ENCODE measurements around the gene ZC3H7B. TPM values are rescaled to one million over a fixed set of nuclear protein-coding genes. Genes with fewer than 3 reads are reported as not detected.

ZC3H7B gene
- polyA plus RNA-seq, 1 donor (not counting 4 experiments of a cell fraction or from before 2014, with no cell fraction given): 24.2 TPM

DNA sequence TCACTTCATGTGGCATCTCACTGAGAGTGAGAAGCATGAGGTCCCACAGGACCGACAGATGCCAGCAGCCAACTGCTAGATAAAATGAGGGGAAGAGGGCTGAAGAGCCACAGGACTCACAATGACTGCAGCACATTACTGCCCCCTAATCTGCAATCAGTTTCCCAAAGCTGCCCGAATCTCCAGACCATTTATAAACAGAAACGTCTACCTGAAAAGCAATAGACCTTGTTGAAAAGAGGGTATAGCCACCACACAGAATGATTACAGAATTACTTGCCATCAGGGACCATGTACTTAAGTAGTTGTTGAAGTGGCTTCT is 68.1 kb downstream of the ZC3H7B start:
- FAIRE-seq (peak; percentile 43), DNase-seq (ENCODE audit: low read depth, low spot score) (no peak)
- Histone ChIP-seq H3K4me3 (ENCODE audit: control insufficient read depth in 2 of 3, extremely low read depth in 1 of 3, insufficient read depth in 2 of 3, low read depth in 1 of 3, low read length in 3 of 3) (no peak overlapping the region), H3K27ac (ENCODE audit: control insufficient read depth, insufficient read depth, low read length) (no peak overlapping the region), H4K20me1 (ENCODE audit: control insufficient read depth, extremely low read depth, insufficient read depth, low read length) (no peaks in the 10 kb centered on the region), H2AFZ (ENCODE audit: control insufficient read depth, low read length) (no peak overlapping the region), H3K9me3 (ENCODE audit: control insufficient read depth, low read depth, low read length) (no peaks in the 10 kb centered on the region), H3K4me1 (ENCODE audit: control insufficient read depth, extremely low read depth, insufficient read depth, low read length) (peaks cover 24% of the 10 kb centered on the region), H3K9me1 (ENCODE audit: control insufficient read depth, extremely low read depth, insufficient read depth, low read length) (peaks cover 3% of the 10 kb centered on the region), H3K36me3 (ENCODE audit: control insufficient read depth in 2 of 2, extremely low read depth in 1 of 2, insufficient read depth in 2 of 2, low read length in 2 of 2) (no peaks in the 10 kb centered on the region), H3K27me3 (ENCODE audit: control insufficient read depth, extremely low read depth, insufficient read depth, low read length) (peaks cover 40% of the 10 kb centered on the region), H3K9ac (ENCODE audit: control insufficient read depth, extremely low read depth, insufficient read depth, low read length) (no peak overlapping the region), H3K79me2 (ENCODE audit: control insufficient read depth, insufficient read depth, low read length) (no peaks in the 10 kb centered on the region), H3K4me2 (ENCODE audit: control insufficient read depth, extremely low read depth, insufficient read depth, low read depth, low read length) (no peak overlapping the region)
- dilution Hi-C loops (cut with MboI; ENCODE audit: extremely low pct_ligation_motif_present, low sequenced_read_pairs): no loop called here
- TF ChIP-seq, protein P1, sequence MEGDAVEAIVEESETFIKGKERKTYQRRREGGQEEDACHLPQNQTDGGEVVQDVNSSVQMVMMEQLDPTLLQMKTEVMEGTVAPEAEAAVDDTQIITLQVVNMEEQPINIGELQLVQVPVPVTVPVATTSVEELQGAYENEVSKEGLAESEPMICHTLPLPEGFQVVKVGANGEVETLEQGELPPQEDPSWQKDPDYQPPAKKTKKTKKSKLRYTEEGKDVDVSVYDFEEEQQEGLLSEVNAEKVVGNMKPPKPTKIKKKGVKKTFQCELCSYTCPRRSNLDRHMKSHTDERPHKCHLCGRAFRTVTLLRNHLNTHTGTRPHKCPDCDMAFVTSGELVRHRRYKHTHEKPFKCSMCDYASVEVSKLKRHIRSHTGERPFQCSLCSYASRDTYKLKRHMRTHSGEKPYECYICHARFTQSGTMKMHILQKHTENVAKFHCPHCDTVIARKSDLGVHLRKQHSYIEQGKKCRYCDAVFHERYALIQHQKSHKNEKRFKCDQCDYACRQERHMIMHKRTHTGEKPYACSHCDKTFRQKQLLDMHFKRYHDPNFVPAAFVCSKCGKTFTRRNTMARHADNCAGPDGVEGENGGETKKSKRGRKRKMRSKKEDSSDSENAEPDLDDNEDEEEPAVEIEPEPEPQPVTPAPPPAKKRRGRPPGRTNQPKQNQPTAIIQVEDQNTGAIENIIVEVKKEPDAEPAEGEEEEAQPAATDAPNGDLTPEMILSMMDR (optimal IDR thresholded peaks at IDR 0.05 in 1 of 3, IDR thresholded peaks at IDR 0.05 in 1 of 3, conservative IDR thresholded peaks at IDR 0.05 in 1 of 3; ENCODE audit: extremely low read depth in 1 of 3, insufficient read depth in 2 of 3, low read length in 3 of 3): no peak
- TF ChIP-seq EZH2 (IDR thresholded peaks at IDR 0.05; ENCODE audit: low read length): no peak

DNA sequence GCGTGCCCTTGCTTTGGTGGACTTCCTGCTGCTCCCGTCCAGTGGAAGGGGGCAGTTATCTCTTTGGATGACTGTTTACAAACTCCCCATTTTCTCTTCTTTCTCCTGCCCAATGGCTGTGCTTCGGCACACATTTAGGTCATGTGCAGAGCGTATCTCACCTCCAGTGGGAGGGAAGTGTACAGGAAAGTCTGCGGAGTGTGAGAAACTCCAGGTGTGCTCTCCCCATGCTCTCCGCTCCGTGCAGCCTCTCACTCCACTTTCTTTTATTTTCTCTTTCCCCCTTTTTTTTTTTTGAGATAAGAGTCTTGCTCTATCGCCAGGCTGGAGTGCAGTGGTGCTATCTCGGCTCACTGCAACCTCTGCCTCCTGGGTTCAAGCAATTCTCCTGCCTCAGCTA is 68.5 kb downstream of the ZC3H7B start:
- no peak overlapping the region for H3K4me2 ChIP-seq (ENCODE audit: control insufficient read depth, extremely low read depth, insufficient read depth, low read depth, low read length)
- H3K4me1 ChIP-seq (ENCODE audit: control insufficient read depth, extremely low read depth, insufficient read depth, low read length): peaks cover 24% of the 10 kb centered on the region
- no peaks in the 10 kb centered on the region for H3K36me3 ChIP-seq (ENCODE audit: control insufficient read depth in 2 of 2, extremely low read depth in 1 of 2, insufficient read depth in 2 of 2, low read length in 2 of 2)
- H3K9me3 ChIP-seq (ENCODE audit: control insufficient read depth, low read depth, low read length): no peaks in the 10 kb centered on the region
- no peaks in the 10 kb centered on the region for H3K79me2 ChIP-seq (ENCODE audit: control insufficient read depth, insufficient read depth, low read length)
- H2AFZ ChIP-seq (ENCODE audit: control insufficient read depth, low read length): no peak overlapping the region
- dilution Hi-C loops (cut with MboI; ENCODE audit: extremely low pct_ligation_motif_present, low sequenced_read_pairs): no loop called here
- no peaks in the 10 kb centered on the region for H4K20me1 ChIP-seq (ENCODE audit: control insufficient read depth, extremely low read depth, insufficient read depth, low read length)
- peaks cover 3% of the 10 kb centered on the region for H3K9me1 ChIP-seq (ENCODE audit: control insufficient read depth, extremely low read depth, insufficient read depth, low read length)
- no peak overlapping the region for H3K9ac ChIP-seq (ENCODE audit: control insufficient read depth, extremely low read depth, insufficient read depth, low read length)
- peaks cover 40% of the 10 kb centered on the region for H3K27me3 ChIP-seq (ENCODE audit: control insufficient read depth, extremely low read depth, insufficient read depth, low read length)
- no peak overlapping the region for H3K27ac ChIP-seq (ENCODE audit: control insufficient read depth, insufficient read depth, low read length)
- DNase-seq (ENCODE audit: low read depth, low spot score): no peak
- FAIRE-seq: no peak
- no peak overlapping the region for H3K4me3 ChIP-seq (ENCODE audit: control insufficient read depth in 2 of 3, extremely low read depth in 1 of 3, insufficient read depth in 2 of 3, low read depth in 1 of 3, low read length in 3 of 3)
- TF ChIP-seq EZH2 (IDR thresholded peaks at IDR 0.05; ENCODE audit: low read length): no peak
- TF ChIP-seq, protein P1 (optimal IDR thresholded peaks at IDR 0.05 in 1 of 3, IDR thresholded peaks at IDR 0.05 in 1 of 3, conservative IDR thresholded peaks at IDR 0.05 in 1 of 3; ENCODE audit: extremely low read depth in 1 of 3, insufficient read depth in 2 of 3, low read length in 3 of 3): no peak

Measured in keratinocyte (primary cell).